ENCODE data around the gene CRB1.

CRB1 gene

DNA sequence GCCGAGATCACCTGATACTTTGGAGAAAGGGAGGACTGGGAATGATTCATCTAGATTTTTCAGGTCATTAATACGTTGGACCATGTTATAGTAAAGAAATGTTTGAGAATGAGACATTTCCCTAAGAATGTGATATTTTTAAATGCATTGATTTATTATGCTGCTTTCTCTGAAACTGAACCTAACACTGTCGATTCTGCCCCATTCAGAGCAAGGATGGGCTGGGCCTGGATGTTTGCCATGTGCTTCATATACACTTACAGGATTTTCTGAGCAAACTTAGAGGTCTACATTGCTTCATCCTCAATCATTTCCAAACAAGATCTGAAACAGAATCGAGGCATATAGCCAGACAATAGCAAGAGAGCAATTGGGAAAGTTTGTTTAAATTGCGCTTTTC is 183.3 kb downstream of the CRB1 start:
- no peak for TF ChIP-seq CTCF (IDR thresholded peaks at IDR 0.05; ENCODE audit: extremely low read depth, missing control alignments)

DNA sequence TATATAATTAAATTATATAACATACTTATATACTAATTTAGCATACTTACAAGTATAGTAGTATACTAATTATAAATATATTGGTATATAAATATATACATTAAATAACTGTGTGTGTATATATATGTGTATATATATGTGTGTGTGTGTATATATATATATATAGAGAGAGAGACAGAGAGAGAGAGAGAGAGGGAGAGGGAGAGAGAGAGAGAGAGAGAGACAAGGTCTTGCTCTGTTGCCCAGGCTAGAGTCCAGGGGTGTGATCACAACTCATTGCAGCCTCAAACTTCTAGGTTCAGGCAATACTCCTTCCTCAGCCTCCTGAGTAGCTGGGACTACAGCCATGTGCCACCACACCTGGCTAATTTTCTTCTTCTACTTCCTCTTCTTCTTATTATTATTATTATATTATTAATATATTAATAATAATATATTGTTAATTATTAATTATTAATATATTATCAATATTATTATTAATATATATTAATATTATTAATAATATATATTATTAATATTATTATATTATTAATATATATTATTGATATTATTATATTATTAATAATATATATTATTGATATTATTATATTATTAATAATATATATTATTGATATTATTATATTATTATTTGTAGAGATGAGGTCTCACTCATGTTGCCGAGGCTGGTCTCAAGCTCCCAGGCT is 185.5 kb downstream of the CRB1 start:
- DNase-seq (ENCODE audit: low spot score), result no peak
- TF ChIP-seq CTCF (IDR thresholded peaks at IDR 0.05; ENCODE audit: extremely low read depth, missing control alignments), result no peak

More for the DNA sequence above, 183.3 kb downstream of the CRB1 start:
- no peak for DNase-seq (ENCODE audit: low spot score)

DNA sequence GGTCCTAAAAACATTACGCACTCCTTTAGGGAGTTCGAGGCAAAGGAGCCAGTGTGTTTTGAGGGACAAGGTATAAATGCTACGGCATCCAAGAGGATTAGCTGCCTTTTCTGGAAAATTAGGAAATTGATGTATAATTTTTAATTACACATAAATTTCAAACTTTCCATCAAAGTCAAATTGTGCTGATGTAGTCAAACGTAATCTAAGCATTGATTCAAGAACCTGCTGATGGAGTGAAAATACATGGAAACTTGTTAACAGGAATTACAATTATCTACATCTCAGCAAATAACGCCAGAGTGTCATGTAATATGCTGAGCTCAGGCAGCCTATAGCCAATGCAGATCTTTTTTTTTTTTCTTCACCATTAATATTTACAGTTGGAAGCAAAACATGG is 194.5 kb downstream of the CRB1 start:
- TF ChIP-seq CTCF (IDR thresholded peaks at IDR 0.05; ENCODE audit: extremely low read depth, missing control alignments), result no peak
- DNase-seq (ENCODE audit: low spot score), result no peak

DNA sequence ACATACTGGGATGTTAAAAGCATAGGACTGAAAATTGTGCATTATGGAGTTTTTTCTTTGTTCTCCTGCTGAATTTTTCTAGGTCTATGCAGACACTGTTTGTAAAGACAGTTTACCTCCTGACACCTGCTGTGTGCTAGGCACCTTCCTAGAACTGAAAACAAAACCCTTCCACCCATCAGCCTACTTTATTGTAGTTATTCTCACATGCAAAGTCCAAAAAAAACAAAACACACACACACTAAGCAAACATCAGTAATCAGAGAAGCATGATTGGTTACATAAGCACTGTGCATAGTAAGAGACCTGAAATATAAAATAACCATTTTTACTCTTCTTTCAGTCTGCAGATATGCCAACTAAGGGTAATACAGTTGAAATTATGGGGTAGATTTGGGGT is 195.1 kb downstream of the CRB1 start:
- DNase-seq (ENCODE audit: low spot score), result no peak
- TF ChIP-seq CTCF (IDR thresholded peaks at IDR 0.05; ENCODE audit: extremely low read depth, missing control alignments), result no peak

DNA sequence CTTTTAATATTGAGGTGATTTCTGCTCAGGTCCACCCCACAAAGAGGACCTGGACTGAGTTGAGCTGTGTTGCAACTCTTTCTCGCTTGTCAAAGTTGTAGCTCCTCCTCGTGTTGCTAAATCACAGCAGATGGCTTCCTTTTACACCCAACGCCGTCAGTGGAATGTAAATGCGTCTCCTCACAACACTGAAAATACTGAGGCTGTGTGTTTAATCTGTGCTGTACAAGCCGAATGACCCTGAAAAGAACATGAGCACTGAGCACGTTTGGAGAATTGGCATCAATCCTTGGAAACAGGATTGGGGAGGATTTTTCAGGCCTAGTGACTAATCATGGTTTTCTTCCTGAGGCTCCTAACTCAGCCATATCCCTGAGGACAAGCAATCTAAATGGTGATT is 196.0 kb downstream of the CRB1 start:
- no peak for TF ChIP-seq CTCF (IDR thresholded peaks at IDR 0.05; ENCODE audit: extremely low read depth, missing control alignments)
- DNase-seq (ENCODE audit: low spot score), result no peak

GRCh38 chr1:197465528-197466327 is 197.7 kb downstream of the CRB1 start:
- TF ChIP-seq CTCF (IDR thresholded peaks at IDR 0.05; ENCODE audit: extremely low read depth, missing control alignments), result no peak
- no peak for DNase-seq (ENCODE audit: low spot score)

- TF ChIP-seq CTCF (IDR thresholded peaks at IDR 0.05; ENCODE audit: extremely low read depth, missing control alignments), result no peak
- no peak for DNase-seq (ENCODE audit: low spot score)
These were observed 198.8 kb downstream of the CRB1 start for GRCh38 chr1:197466813-197467212.
